K562 (cell line): ENCODE results near the gene ASCC3. TPM values are rescaled to one million over a fixed set of nuclear protein-coding genes. Genes with fewer than 3 reads are reported as not detected.

Experiments used
- ATAC-seq: fragments of 200-7000 bp; cut with Tn5 transposase; 3 replicates; pipeline ENCODE4 v1.9.1; 2020; ENCODE audit warnings: moderate library complexity
- BruUV-seq: library from RNA; stranded (reverse); fragments of 400-500 nt; replicated peaks from 2 replicates; lab custom pipeline; 2021; lab: Mats Ljungman, UMichigan
- CTCF ChIA-PET: fragments of 300-600 bp; formaldehyde crosslinking; extraction: SDS; loops from one replicate; lab custom pipeline; 2021; ENCODE audit warnings: low intra/inter-chr PET ratio; lab: Yijun Ruan, JAX
- POLR2A ChIA-PET: fragments of 300-600, 350-650 bp; sonication (Branson Sonifier 250); formaldehyde crosslinking; extraction: SDS; loops from one replicate; lab custom pipeline; 2021; ENCODE audit warnings: antibody characterized with exemption, inconsistent platforms; lab: Yijun Ruan, JAX
- DNase-seq, 4 experiments: peaks; one replicate each; pipeline versions ENCODE4 v3.0.0 to v3.0.0-alpha.2; 2011 to 2018; ENCODE audit warnings: low spot score in 3 of 4, mixed read lengths in 3 of 4; ENCODE audit errors: extremely low read depth in 1 of 4
- FAIRE-seq: peaks from 2 replicates; lab custom pipeline; 2011; peaks lifted over from hg19 to GRCh38; lab: Jason Lieb, UNC
- H2AFZ ChIP-seq: 2 replicates; pipeline ENCODE4 v1.6.0; 2011; ENCODE audit warnings: low read depth, low read length, control low read depth, inconsistent platforms
- H3K27ac ChIP-seq: fragments of 200-600 bp; 3 replicates; pipeline ENCODE4 v1.8.0; 2011; ENCODE audit warnings: low read depth, mild to moderate bottlenecking, control low read depth, inconsistent platforms, low read length, moderate library complexity, mixed read lengths; ENCODE audit errors: extremely low read depth
- H3K27me3 ChIP-seq, 2 experiments: fragments of 300-600 bp in 1 of 2; 2 replicates in 1 of 2; 3 replicates in 1 of 2; pipeline versions ENCODE4 v1.6.0 to v1.8.0; 2011; ENCODE audit warnings: inconsistent platforms in 2 of 2, low read length in 2 of 2, mild to moderate bottlenecking in 1 of 2, mixed read lengths in 1 of 2, moderate library complexity in 1 of 2; ENCODE audit not compliant: control insufficient read depth in 2 of 2, insufficient read depth in 2 of 2
- H3K36me3 ChIP-seq: fragments of 300-600 bp; 3 replicates; pipeline ENCODE4 v1.8.0; 2011; ENCODE audit warnings: mild to moderate bottlenecking, low read length, inconsistent platforms; ENCODE audit not compliant: control insufficient read depth, insufficient read depth
- H3K4me1 ChIP-seq, 2 experiments: fragments of 200-600 bp in 1 of 2; replicated peaks in 1 of 2; 2 replicates in 1 of 2; 3 replicates in 1 of 2; pipeline versions ENCODE4 v1.5.1 to v1.8.0; 2011; ENCODE audit warnings: inconsistent platforms in 2 of 2, low read length in 2 of 2, mild to moderate bottlenecking in 1 of 2, mixed read lengths in 1 of 2, moderate library complexity in 1 of 2; ENCODE audit not compliant: control insufficient read depth in 2 of 2, insufficient read depth in 2 of 2
- H3K4me2 ChIP-seq: 2 replicates; pipeline ENCODE4 v1.6.1; 2011; ENCODE audit warnings: low read length, control low read depth, inconsistent platforms, mixed read lengths; ENCODE audit not compliant: insufficient read depth
- H3K4me3 ChIP-seq: fragments of 200-600 bp; sonication (generic), shearing (Covaris generic); 2 replicates; pipeline ENCODE4 v1.5.1; 2016; ENCODE audit warnings: control low read depth, inconsistent platforms
- H3K79me2 ChIP-seq: fragments of 200-600 bp; 3 replicates; pipeline ENCODE4 v1.8.0; 2011; ENCODE audit warnings: low read length, inconsistent platforms; ENCODE audit not compliant: control insufficient read depth, insufficient read depth
- H3K9ac ChIP-seq, 2 experiments: 2 replicates each; pipeline versions ENCODE4 v1.6.0 to v1.6.1; 2011; ENCODE audit warnings: low read depth in 2 of 2, low read length in 2 of 2, control low read depth in 1 of 2, inconsistent platforms in 1 of 2, mild to moderate bottlenecking in 1 of 2, mixed read lengths in 1 of 2; ENCODE audit not compliant: insufficient read depth in 1 of 2
- H3K9me1 ChIP-seq: one replicate; pipeline ENCODE4 v1.6.0; 2011; ENCODE audit warnings: inconsistent platforms, mild to moderate bottlenecking, low read length, moderate library complexity; ENCODE audit not compliant: control insufficient read depth, insufficient read depth
- H3K9me3 ChIP-seq: replicated peaks from 2 replicates; pipeline ENCODE4 v1.5.1; 2011; ENCODE audit warnings: low read depth, low read length, inconsistent platforms; ENCODE audit not compliant: control insufficient read depth, insufficient read depth
- H4K20me1 ChIP-seq: replicated peaks from 2 replicates; pipeline ENCODE4 v1.6.1; 2011; ENCODE audit warnings: low read length, inconsistent platforms, mixed read lengths; ENCODE audit not compliant: control insufficient read depth, insufficient read depth
- ARID3A ChIP-seq: IDR thresholded peaks from 2 replicates; pipeline ENCODE4 v1.6.1; 2012; ENCODE audit warnings: low read depth, low read length, improper control_type of control experiment, borderline replicate concordance
- HDAC2 ChIP-seq: fragments of 450-650 bp; IDR thresholded peaks from 2 replicates; pipeline ENCODE4 v1.6.1; 2016; ENCODE audit warnings: mild to moderate bottlenecking
- KDM4B ChIP-seq, 2 experiments: fragments of 450-650 bp in 1 of 2; sonication (generic) in 1 of 2; IDR thresholded peaks; 2 replicates each; pipeline ENCODE4 v1.6.1; 2016 to 2017; ENCODE audit warnings: borderline replicate concordance in 2 of 2, antibody characterized with exemption in 1 of 2, low read depth in 1 of 2, mild to moderate bottlenecking in 1 of 2
- KLF1 ChIP-seq: fragments of 450-650 bp; IDR thresholded peaks from 2 replicates; pipeline ENCODE4 v1.6.1; 2016; ENCODE audit warnings: missing genetic modification characterization, missing compliant biosample characterization
- MYNN ChIP-seq, 2 experiments: sonication (generic); formaldehyde crosslinking in 1 of 2; IDR thresholded peaks; 2 replicates each; pipeline versions ENCODE4 v1.5.0 to v1.6.1; 2016 to 2020; ENCODE audit warnings: antibody characterized with exemption in 1 of 2, missing genetic modification reagents in 1 of 2
- POLR3G ChIP-seq: IDR thresholded peaks from 2 replicates; pipeline ENCODE4 v1.6.1; 2011; ENCODE audit not compliant: insufficient read length, insufficient replicate concordance; ENCODE audit errors: extremely low read depth
- SAFB2 ChIP-seq: fragments of 200-400 bp; formaldehyde crosslinking; IDR thresholded peaks from 2 replicates; pipeline ENCODE4 v1.6.1; 2018; ENCODE audit warnings: borderline replicate concordance, low read length, low read depth, moderate library complexity; ENCODE audit not compliant: severe bottlenecking
- SP1 ChIP-seq: sonication (generic); formaldehyde crosslinking; IDR thresholded peaks from 2 replicates; pipeline ENCODE4 v1.8.1; 2022; ENCODE audit warnings: mild to moderate bottlenecking, missing genetic modification reagents
- WGBS: fragments of 100-300 bp; shearing (Covaris generic); methylation state at CpG from one replicate; pipeline ENCODE4 v1.1.6; 2016; ENCODE audit warnings: low coverage, mixed read lengths; ENCODE audit not compliant: insufficient coverage; ENCODE audit errors: missing lambda C conversion rate; 5-methylcytosine and 5-hydroxymethylcytosine counted together
- in situ Hi-C: fragments of 300-500 bp; cut with MboI; formaldehyde crosslinking; loops from 4 replicates; pipeline ENCODE4 v1.15.0; 2018; ENCODE audit warnings: inconsistent platforms, mixed read lengths
- intact Hi-C: fragments of 100-400 bp; cut with micrococcal nuclease; formaldehyde crosslinking; loops from 2 replicates; pipeline ENCODE4 v1.14.2; 2022
- polyA plus RNA-seq, 8 experiments: library from polyadenylated mRNA; depleted of rRNA in 4 of 8; stranded (reverse) in 5 of 8; unstranded in 3 of 8; fragments of >200 nt; fragmentation: Nextera tagmentation in 2 of 8; fragmentation: Illumina TruSeq in 1 of 8; extraction: Ambion mirVana in 2 of 8; extraction: Trizol in 1 of 8; gene quantifications; 2 replicates each; pipeline versions ENCODE4 v1.2.1 to v1.2.3, GENCODE V29; 2011 to 2014; ENCODE audit warnings: inconsistent platforms in 1 of 8, missing spikeins in 1 of 8
- total RNA-seq, 7 experiments: library from RNA; depleted of rRNA in 6 of 7; stranded (reverse); fragments of >200 nt in 6 of 7; fragmentation: Illumina TruSeq in 2 of 7; extraction: Trizol in 2 of 7; gene quantifications; 2 replicates each; pipeline versions ENCODE4 v1.2.1 to v1.2.3, GENCODE V29; 2011 to 2021; ENCODE audit warnings: low replicate concordance in 1 of 7
- TF ChIP-seq, protein P1 (sequence below): fragments of 250-450 bp; sonication (Bioruptor Pico); IDR thresholded peaks from 2 replicates; pipeline ENCODE4 v1.5.0; 2021; ENCODE audit warnings: mild to moderate bottlenecking, borderline replicate concordance
- TF ChIP-seq, protein P2 (sequence below), 2 experiments: fragments of 250-450 bp in 1 of 2; fragments of 450-650 bp in 1 of 2; sonication (Bioruptor Pico) in 1 of 2; IDR thresholded peaks; 2 replicates each; pipeline versions ENCODE4 v1.6.1 to v1.8.0; 2016 to 2021; ENCODE audit warnings: mild to moderate bottlenecking in 2 of 2, moderate library complexity in 2 of 2, missing compliant biosample characterization in 1 of 2, missing genetic modification characterization in 1 of 2
- TF ChIP-seq, protein P3 (sequence below): fragments of 250-450 bp; sonication (Bioruptor Pico); IDR thresholded peaks from 2 replicates; pipeline ENCODE4 v1.5.0; 2021
- TF ChIP-seq, protein P4 (sequence below): sonication (generic); formaldehyde crosslinking; IDR thresholded peaks from 2 replicates; pipeline ENCODE4 v1.8.0; 2022; ENCODE audit warnings: missing genetic modification reagents, mild to moderate bottlenecking, moderate library complexity, borderline replicate concordance
- TF ChIP-seq, protein P5 (sequence below): fragments of 450-650 bp; formaldehyde crosslinking; IDR thresholded peaks from 2 replicates; pipeline ENCODE4 v1.4.0; 2022; ENCODE audit warnings: missing genetic modification characterization

ASCC3 gene
- total and polyA plus RNA-seq, 9 of the 15 experiments (the other 6 are each of a cell fraction or from before 2014, with no cell fraction given): 16.1 to 56.1 (median 33.9) TPM

DNA sequence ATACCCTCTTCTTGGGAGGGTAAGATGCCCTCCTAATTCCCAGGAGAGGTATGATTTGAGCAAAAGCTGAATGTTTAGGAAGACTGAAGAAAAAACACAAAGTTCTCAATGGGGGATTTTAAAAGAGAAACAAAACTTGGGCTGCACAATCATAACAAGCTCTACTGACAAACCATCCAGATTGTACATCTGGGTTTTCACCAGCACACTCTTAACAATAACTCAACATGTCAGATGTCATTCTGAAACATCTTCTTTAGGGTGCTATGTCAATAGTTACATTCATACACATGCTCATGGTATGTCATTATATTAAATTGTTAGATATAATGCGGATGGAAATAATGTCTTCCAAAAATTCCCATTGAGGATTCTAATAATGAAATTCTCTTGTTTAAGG is 95.1 kb downstream of the ASCC3 start:
- H3K79me2 ChIP-seq: no peaks in the 10 kb centered on the region
- TF ChIP-seq HDAC2: no peak
- TF ChIP-seq, protein P1, sequence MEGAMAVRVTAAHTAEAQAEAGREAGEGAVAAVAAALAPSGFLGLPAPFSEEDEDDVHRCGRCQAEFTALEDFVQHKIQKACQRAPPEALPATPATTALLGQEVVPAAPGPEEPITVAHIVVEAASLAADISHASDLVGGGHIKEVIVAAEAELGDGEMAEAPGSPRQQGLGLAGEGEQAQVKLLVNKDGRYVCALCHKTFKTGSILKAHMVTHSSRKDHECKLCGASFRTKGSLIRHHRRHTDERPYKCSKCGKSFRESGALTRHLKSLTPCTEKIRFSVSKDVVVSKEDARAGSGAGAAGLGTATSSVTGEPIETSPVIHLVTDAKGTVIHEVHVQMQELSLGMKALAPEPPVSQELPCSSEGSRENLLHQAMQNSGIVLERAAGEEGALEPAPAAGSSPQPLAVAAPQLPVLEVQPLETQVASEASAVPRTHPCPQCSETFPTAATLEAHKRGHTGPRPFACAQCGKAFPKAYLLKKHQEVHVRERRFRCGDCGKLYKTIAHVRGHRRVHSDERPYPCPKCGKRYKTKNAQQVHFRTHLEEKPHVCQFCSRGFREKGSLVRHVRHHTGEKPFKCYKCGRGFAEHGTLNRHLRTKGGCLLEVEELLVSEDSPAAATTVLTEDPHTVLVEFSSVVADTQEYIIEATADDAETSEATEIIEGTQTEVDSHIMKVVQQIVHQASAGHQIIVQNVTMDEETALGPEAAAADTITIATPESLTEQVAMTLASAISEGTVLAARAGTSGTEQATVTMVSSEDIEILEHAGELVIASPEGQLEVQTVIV (CRISPR knock-in tag): no peak
- no peak for TF ChIP-seq SAFB2
- no peak for TF ChIP-seq POLR3G
- TF ChIP-seq, protein P2, sequence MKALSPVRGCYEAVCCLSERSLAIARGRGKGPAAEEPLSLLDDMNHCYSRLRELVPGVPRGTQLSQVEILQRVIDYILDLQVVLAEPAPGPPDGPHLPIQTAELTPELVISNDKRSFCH (CRISPR knock-in tag; IDR thresholded peaks at IDR 0.05): no peak
- TF ChIP-seq, protein P2 (tag; IDR thresholded peaks at IDR 0.05): no peak
- TF ChIP-seq KLF1 (tag): no peak
- no peak for TF ChIP-seq ARID3A
- no peak for TF ChIP-seq MYNN (IDR thresholded peaks at IDR 0.05)
- no peak for TF ChIP-seq MYNN (CRISPR knock-in tag; IDR thresholded peaks at IDR 0.05)
- no peak for TF ChIP-seq SP1 (CRISPR knock-in tag)
- no peak for TF ChIP-seq KDM4B (IDR thresholded peaks at IDR 0.05; ENCODE audit: borderline replicate concordance in 2 of 2, low read depth in 1 of 2)
- TF ChIP-seq, protein P3, sequence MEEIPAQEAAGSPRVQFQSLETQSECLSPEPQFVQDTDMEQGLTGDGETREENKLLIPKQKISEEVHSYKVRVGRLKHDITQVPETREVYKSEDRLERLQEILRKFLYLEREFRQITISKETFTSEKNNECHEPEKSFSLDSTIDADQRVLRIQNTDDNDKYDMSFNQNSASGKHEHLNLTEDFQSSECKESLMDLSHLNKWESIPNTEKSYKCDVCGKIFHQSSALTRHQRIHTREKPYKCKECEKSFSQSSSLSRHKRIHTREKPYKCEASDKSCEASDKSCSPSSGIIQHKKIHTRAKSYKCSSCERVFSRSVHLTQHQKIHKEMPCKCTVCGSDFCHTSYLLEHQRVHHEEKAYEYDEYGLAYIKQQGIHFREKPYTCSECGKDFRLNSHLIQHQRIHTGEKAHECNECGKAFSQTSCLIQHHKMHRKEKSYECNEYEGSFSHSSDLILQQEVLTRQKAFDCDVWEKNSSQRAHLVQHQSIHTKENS: no peak
- TF ChIP-seq, protein P4, sequence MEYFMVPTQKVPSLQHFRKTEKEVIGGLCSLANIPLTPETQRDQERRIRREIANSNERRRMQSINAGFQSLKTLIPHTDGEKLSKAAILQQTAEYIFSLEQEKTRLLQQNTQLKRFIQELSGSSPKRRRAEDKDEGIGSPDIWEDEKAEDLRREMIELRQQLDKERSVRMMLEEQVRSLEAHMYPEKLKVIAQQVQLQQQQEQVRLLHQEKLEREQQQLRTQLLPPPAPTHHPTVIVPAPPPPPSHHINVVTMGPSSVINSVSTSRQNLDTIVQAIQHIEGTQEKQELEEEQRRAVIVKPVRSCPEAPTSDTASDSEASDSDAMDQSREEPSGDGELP (CRISPR knock-in tag): no peak
- TF ChIP-seq, protein P5, sequence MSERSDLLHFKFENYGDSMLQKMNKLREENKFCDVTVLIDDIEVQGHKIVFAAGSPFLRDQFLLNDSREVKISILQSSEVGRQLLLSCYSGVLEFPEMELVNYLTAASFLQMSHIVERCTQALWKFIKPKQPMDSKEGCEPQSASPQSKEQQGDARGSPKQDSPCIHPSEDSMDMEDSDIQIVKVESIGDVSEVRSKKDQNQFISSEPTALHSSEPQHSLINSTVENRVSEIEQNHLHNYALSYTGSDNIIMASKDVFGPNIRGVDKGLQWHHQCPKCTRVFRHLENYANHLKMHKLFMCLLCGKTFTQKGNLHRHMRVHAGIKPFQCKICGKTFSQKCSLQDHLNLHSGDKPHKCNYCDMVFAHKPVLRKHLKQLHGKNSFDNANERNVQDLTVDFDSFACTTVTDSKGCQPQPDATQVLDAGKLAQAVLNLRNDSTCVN (CRISPR knock-in tag): no peak

More for the DNA sequence above, 95.1 kb downstream of the ASCC3 start:
- Histone ChIP-seq H3K27ac (no peak overlapping the region), H3K36me3 (no peaks in the 10 kb centered on the region), H3K9me3 (no peaks in the 10 kb centered on the region), H2AFZ (no peak overlapping the region), H3K4me3 (no peak overlapping the region), H3K27me3 (no peaks in the 10 kb centered on the region), H3K4me2 (no peak overlapping the region), H3K9ac (no peak overlapping the region), H3K9me1 (no peaks in the 10 kb centered on the region), H4K20me1 (no peaks in the 10 kb centered on the region), H3K4me1 (no peaks in the 10 kb centered on the region)
- DNase-seq (no peak), ATAC-seq (no peak), FAIRE-seq (no peak)
- WGBS: 100% methylated on average over 1 of the region's 1 CpG
- POLR2A ChIA-PET: no interaction called here
- CTCF ChIA-PET: no interaction called here
- in situ Hi-C loops: no loop called here
- intact Hi-C loops: no loop called here
- BruUV-seq: no TSS peak
